Naive thymus-derived CD4-positive, alpha-beta T cell (primary cell): Measurements from ENCODE around the gene MYZAP. TPM values are rescaled to one million over a fixed set of nuclear protein-coding genes. Genes with fewer than 3 reads are reported as not detected.

Source experiments
- ATAC-seq: fragments of 150-1000 bp; cut with Tn5 transposase; 2 replicates; pipeline ENCODE4 v1.10.0; 2021; ENCODE audit warnings: mild to moderate bottlenecking, moderate library complexity
- CTCF ChIA-PET: fragments of 350-600 bp; sonication (Branson Sonifier 250); formaldehyde crosslinking; loops from one replicate; lab custom pipeline; 2021; ENCODE audit warnings: antibody characterized with exemption; lab: Charles Lee
- POLR2A ChIA-PET: fragments of 350-600 bp; sonication (Branson Sonifier 250); formaldehyde crosslinking; loops from one replicate; lab custom pipeline; 2021; ENCODE audit warnings: antibody characterized with exemption, inconsistent platforms; lab: Charles Lee
- DNase-seq, 9 donors: peaks; one replicate each; pipeline versions ENCODE4 v3.0.0 to v3.0.0-alpha.2; 2020 to 2022; ENCODE audit warnings: mixed read lengths in 1 of 9
- H3K27ac ChIP-seq: one replicate; pipeline ENCODE4 v1.7.0; 2013; ENCODE audit warnings: mild to moderate bottlenecking, low read depth, low read length, moderate library complexity
- H3K27me3 ChIP-seq, 2 donors: one replicate each; pipeline ENCODE4 v1.7.0; 2013; ENCODE audit warnings: low read length in 2 of 2, mild to moderate bottlenecking in 2 of 2, moderate library complexity in 2 of 2; ENCODE audit not compliant: control insufficient read depth in 2 of 2, insufficient read depth in 2 of 2
- H3K36me3 ChIP-seq, 3 experiments: 1 replicate in 2 of 3; 2 replicates in 1 of 3; pipeline ENCODE4 v1.7.0; 2013; ENCODE audit warnings: low read length in 3 of 3, mild to moderate bottlenecking in 3 of 3, moderate library complexity in 1 of 3; ENCODE audit not compliant: insufficient read depth in 3 of 3, control insufficient read depth in 2 of 3
- H3K4me1 ChIP-seq, 2 donors: one replicate each; pipeline ENCODE4 v1.7.0; 2013; ENCODE audit warnings: low read length in 2 of 2, mild to moderate bottlenecking in 2 of 2, moderate library complexity in 1 of 2; ENCODE audit not compliant: control insufficient read depth in 2 of 2, insufficient read depth in 2 of 2
- H3K4me3 ChIP-seq: 2 replicates; pipeline ENCODE4 v1.7.0; 2013; ENCODE audit warnings: mild to moderate bottlenecking, low read length
- H3K9me3 ChIP-seq, 3 experiments: 1 replicate in 2 of 3; 2 replicates in 1 of 3; pipeline ENCODE4 v1.7.0; 2013; ENCODE audit warnings: low read length in 3 of 3; ENCODE audit not compliant: control insufficient read depth in 2 of 3
- H3K27ac Mint-ChIP-seq, 9 donors: one replicate each; pipeline ENCODE4 v1.8.0; 2020 to 2022; ENCODE audit warnings: mixed read lengths in 9 of 9, mild to moderate bottlenecking in 8 of 9, moderate library complexity in 5 of 9, inconsistent platforms in 2 of 9
- H3K27me3 Mint-ChIP-seq, 5 donors: one replicate each; pipeline ENCODE4 v1.8.0; 2021 to 2022; ENCODE audit warnings: mixed read lengths in 5 of 5, mild to moderate bottlenecking in 1 of 5
- H3K36me3 Mint-ChIP-seq, 5 donors: one replicate each; pipeline ENCODE4 v1.8.0; 2020 to 2022; ENCODE audit warnings: mixed read lengths in 5 of 5, mild to moderate bottlenecking in 3 of 5, inconsistent platforms in 1 of 5
- H3K4me1 Mint-ChIP-seq, 7 donors: one replicate each; pipeline ENCODE4 v1.8.0; 2020 to 2022; ENCODE audit warnings: mixed read lengths in 7 of 7, mild to moderate bottlenecking in 3 of 7, inconsistent platforms in 1 of 7
- H3K4me3 Mint-ChIP-seq, 10 donors: one replicate each; pipeline ENCODE4 v1.8.0; 2020 to 2022; ENCODE audit warnings: mild to moderate bottlenecking in 10 of 10, mixed read lengths in 10 of 10, moderate library complexity in 6 of 10, inconsistent platforms in 2 of 10
- H3K9me3 Mint-ChIP-seq, 11 donors: one replicate each; pipeline ENCODE4 v1.8.0; 2020 to 2022; ENCODE audit warnings: mixed read lengths in 11 of 11, mild to moderate bottlenecking in 4 of 11, inconsistent platforms in 1 of 11, moderate library complexity in 1 of 11
- intact Hi-C, 2 donors: fragments of 100-400 bp; cut with micrococcal nuclease; formaldehyde crosslinking; loops; one replicate each; pipeline ENCODE4 v1.15.1; 2023
- polyA plus RNA-seq, 2 donors: library from polyadenylated mRNA; unstranded; fragments of 300-500 nt; fragmentation: Illumina TruSeq; gene quantifications; one replicate each; pipeline ENCODE4 v1.2.3, GENCODE V29; 2021
- total RNA-seq, 6 experiments: library from RNA in 5 of 6; stranded (reverse) in 5 of 6; gene quantifications; 1 replicate in 5 of 6; 2 replicates in 1 of 6; pipeline ENCODE4 v1.2.3 and lab custom pipeline; 2021 to 2026

Gene MYZAP
- total and polyA plus RNA-seq, 7 experiments from 2014 or later = 1.1 to 9.7 (median 2.2) TPM; not detected in 1

GRCh38 chr15:57566834-57567233 lies 24.9 kb upstream of the MYZAP start:
- Mint-ChIP-seq H3K4me1 (peaks cover 9 to 37% (median 34%) of the 10 kb centered on the region in 7 donors), H3K9me3 (peaks cover 0 to 2% (median 0%) of the 10 kb centered on the region in 11 donors), H3K27ac (peak overlapping the region in 2 of 9 donors; percentile 25 to 53), H3K4me3 (peak overlapping the region in 1 of 10 donors; percentile 1), H3K27me3 (peaks cover 0 to 9% (median 0%) of the 10 kb centered on the region in 5 donors), H3K36me3 (peaks cover 0 to 4% (median 0%) of the 10 kb centered on the region in 5 donors)
- Histone ChIP-seq H3K4me1 (peaks cover 4 to 8% of the 10 kb centered on the region in 2 donors), H3K36me3 (no peaks in the 10 kb centered on the region), H3K4me3 (no peak overlapping the region), H3K9me3 (no peaks in the 10 kb centered on the region), H3K27me3 (no peaks in the 10 kb centered on the region), H3K27ac (no peak overlapping the region)
- intact Hi-C loops = loop anchor here in 1 of 2 donors (10.0 kb wide), 1 partner anchor 618 kb away; no protein-coding TSS in a partner anchor
- DNase-seq = no peak
- CTCF ChIA-PET = interaction anchor here (1.3 kb wide), 1 partner anchor 21 kb away, joined by 4 read pairs; no protein-coding TSS in a partner anchor
- ATAC-seq = no peak
- POLR2A ChIA-PET = no interaction called here

GRCh38 chr15:57567891-57568290 lies 23.8 kb upstream of the MYZAP start:
- H3K4me1 ChIP-seq = peaks cover under 1 to 4% of the 10 kb centered on the region in 2 donors
- H3K27ac ChIP-seq = no peak overlapping the region
- CTCF ChIA-PET = interaction anchor here (0.6 to 1.3 kb wide), 2 partner anchors 20 to 424 kb away, joined by 4 to 5 read pairs; no protein-coding TSS in a partner anchor
- POLR2A ChIA-PET = interaction anchor here (0.9 kb wide), 1 partner anchor 17 kb away, joined by 3 read pairs; no protein-coding TSS in a partner anchor
- Mint-ChIP-seq H3K9me3 (peaks cover 0 to 2% (median 0%) of the 10 kb centered on the region in 11 donors), H3K27ac (peak overlapping the region in 1 of 9 donors; percentile 32), H3K4me1 (peaks cover 9 to 26% (median 25%) of the 10 kb centered on the region in 7 donors), H3K27me3 (peaks cover 0 to 11% (median 0%) of the 10 kb centered on the region in 5 donors), H3K36me3 (peaks cover 0 to 4% (median 0%) of the 10 kb centered on the region in 5 donors), H3K4me3 (no peak overlapping the region)
- intact Hi-C loops = loop anchor here in 1 of 2 donors (10.0 kb wide), 1 partner anchor 617 kb away; no protein-coding TSS in a partner anchor
- H3K9me3 ChIP-seq = no peaks in the 10 kb centered on the region
- no peak for ATAC-seq
- DNase-seq = no peak
- H3K27me3 ChIP-seq = no peaks in the 10 kb centered on the region
- H3K36me3 ChIP-seq = no peaks in the 10 kb centered on the region
- no peak overlapping the region for H3K4me3 ChIP-seq

- H3K27ac ChIP-seq = no peak overlapping the region
- no peaks in the 10 kb centered on the region for H3K27me3 ChIP-seq
- H3K36me3 Mint-ChIP-seq = peaks cover 0 to 4% (median 0%) of the 10 kb centered on the region in 5 donors
- no peaks in the 10 kb centered on the region for H3K36me3 ChIP-seq
- ChIA-PET POLR2A (interaction anchor here (0.9 kb wide), 1 partner anchor 17 kb away, joined by 3 read pairs; no protein-coding TSS in a partner anchor), CTCF (interaction anchor here (0.6 to 1.3 kb wide), 2 partner anchors 19 to 425 kb away, joined by 4 to 5 read pairs; no protein-coding TSS in a partner anchor)
- ATAC-seq (no peak), DNase-seq (no peak)
- no peak overlapping the region for H3K4me3 ChIP-seq
- H3K9me3 ChIP-seq = no peaks in the 10 kb centered on the region
- H3K4me3 Mint-ChIP-seq = no peak overlapping the region
- H3K27ac Mint-ChIP-seq = peak overlapping the region in 1 of 9 donors; percentile 32
- H3K4me1 Mint-ChIP-seq = peaks cover 9 to 22% (median 21%) of the 10 kb centered on the region in 7 donors
- H3K27me3 Mint-ChIP-seq = peaks cover 0 to 11% (median 0%) of the 10 kb centered on the region in 5 donors
- peaks cover 0 to 2% (median 0%) of the 10 kb centered on the region in 11 donors for H3K9me3 Mint-ChIP-seq
- H3K4me1 ChIP-seq = peaks cover 0 to 4% of the 10 kb centered on the region in 2 donors
- intact Hi-C loops = loop anchor here in 1 of 2 donors (10.0 kb wide), 1 partner anchor 617 kb away; no protein-coding TSS in a partner anchor
These were observed 23.4 kb upstream of the MYZAP start for GRCh38 chr15:57568299-57568698.

- H3K36me3 Mint-ChIP-seq = peaks cover 0 to 4% (median 0%) of the 10 kb centered on the region in 5 donors
- ATAC-seq = no peak
These were observed 21.4 kb upstream of the MYZAP start for GRCh38 chr15:57570340-57570739.

GRCh38 chr15:57570994-57571393 lies 20.7 kb upstream of the MYZAP start:
- no peak overlapping the region for H3K4me3 ChIP-seq
- H3K27me3 ChIP-seq = no peaks in the 10 kb centered on the region
- Mint-ChIP-seq H3K36me3 (peaks cover 0 to 4% (median 0%) of the 10 kb centered on the region in 5 donors), H3K4me3 (no peak overlapping the region), H3K27ac (no peak overlapping the region), H3K9me3 (peaks cover 0 to 2% (median 0%) of the 10 kb centered on the region in 11 donors), H3K27me3 (peaks cover 0 to 9% (median 0%) of the 10 kb centered on the region in 5 donors), H3K4me1 (peaks cover 0 to 7% (median 4%) of the 10 kb centered on the region in 7 donors)
- no peaks in the 10 kb centered on the region for H3K4me1 ChIP-seq
- no peak for DNase-seq
- H3K36me3 ChIP-seq = no peaks in the 10 kb centered on the region
- no peak for ATAC-seq
- H3K9me3 ChIP-seq = no peaks in the 10 kb centered on the region
- POLR2A ChIA-PET = no interaction called here
- intact Hi-C loops = no loop called here
- CTCF ChIA-PET = no interaction called here
- H3K27ac ChIP-seq = no peak overlapping the region

More at GRCh38 chr15:57570340-57570739, 21.4 kb upstream of the MYZAP start:
- peaks cover 5 to 13% (median 11%) of the 10 kb centered on the region in 7 donors for H3K4me1 Mint-ChIP-seq
- peaks cover 0 to 2% (median 0%) of the 10 kb centered on the region in 11 donors for H3K9me3 Mint-ChIP-seq
- H3K36me3 ChIP-seq = no peaks in the 10 kb centered on the region
- H3K27me3 Mint-ChIP-seq = peaks cover 0 to 11% (median 0%) of the 10 kb centered on the region in 5 donors
- H3K9me3 ChIP-seq = no peaks in the 10 kb centered on the region
- H3K27me3 ChIP-seq = no peaks in the 10 kb centered on the region
- POLR2A ChIA-PET = no interaction called here
- CTCF ChIA-PET = no interaction called here
- no peak overlapping the region for H3K4me3 ChIP-seq
- intact Hi-C loops = no loop called here
- H3K27ac ChIP-seq = no peak overlapping the region
- no peak overlapping the region for H3K27ac Mint-ChIP-seq
- peaks cover 0 to 4% of the 10 kb centered on the region in 2 donors for H3K4me1 ChIP-seq
- DNase-seq = no peak
- H3K4me3 Mint-ChIP-seq = no peak overlapping the region

GRCh38 chr15:57571725-57572124 lies 20.0 kb upstream of the MYZAP start:
- POLR2A ChIA-PET = interaction anchor here (0.9 to 1.9 kb wide), 2 partner anchors 16 to 140 kb away, joined by 5 read pairs; no protein-coding TSS in a partner anchor

More at GRCh38 chr15:57571725-57572124, 20.0 kb upstream of the MYZAP start:
- intact Hi-C loops = no loop called here
- no peak for DNase-seq
- Mint-ChIP-seq H3K4me3 (no peak overlapping the region), H3K27me3 (peaks cover 0 to 8% (median 0%) of the 10 kb centered on the region in 5 donors), H3K9me3 (peaks cover 0 to 2% (median 0%) of the 10 kb centered on the region in 11 donors), H3K36me3 (peaks cover 0 to 4% (median 0%) of the 10 kb centered on the region in 5 donors), H3K4me1 (peaks cover 0 to under 1% (median 0%) of the 10 kb centered on the region in 7 donors), H3K27ac (no peak overlapping the region)
- H3K9me3 ChIP-seq = no peaks in the 10 kb centered on the region
- no peaks in the 10 kb centered on the region for H3K27me3 ChIP-seq
- H3K36me3 ChIP-seq = no peaks in the 10 kb centered on the region
- H3K4me3 ChIP-seq = no peak overlapping the region
- no peaks in the 10 kb centered on the region for H3K4me1 ChIP-seq
- H3K27ac ChIP-seq = no peak overlapping the region
- no peak for ATAC-seq
- CTCF ChIA-PET = interaction anchor here (0.6 kb wide), 1 partner anchor 10 kb away, joined by 3 read pairs; no protein-coding TSS in a partner anchor
